Pancreas (tissue), 10 donors: ENCODE measurements around the gene TGM3. TPM values are rescaled to one million over a fixed set of nuclear protein-coding genes. Genes with fewer than 3 reads are reported as not detected.

Source experiments
- ATAC-seq, 4 donors: fragments of 200-7000 bp; cut with Tn5 transposase; one replicate each; pipeline versions ENCODE4 v1.8.0 to v1.9.1; 2020; ENCODE audit warnings: mild to moderate bottlenecking in 4 of 4, moderate library complexity in 4 of 4
- DNase-seq, 6 donors: peaks; one replicate each; pipeline ENCODE4 v3.0.0-alpha.2; 2020
- FAIRE-seq: peaks from 2 replicates; lab custom pipeline; 2012; peaks lifted over from hg19 to GRCh38; lab: Jason Lieb, UNC
- H3K27ac ChIP-seq, 4 donors: fragments of 200-600 bp; sonication (generic); 1 replicate in 3 of 4; 2 replicates in 1 of 4; pipeline versions ENCODE4 v1.5.0 to v1.8.0; 2020
- H3K27me3 ChIP-seq, 4 donors: fragments of 200-600 bp; one replicate each; pipeline ENCODE4 v1.8.0; 2021
- H3K36me3 ChIP-seq, 3 donors: fragments of 200-600 bp; sonication (generic) in 1 of 3; one replicate each; pipeline versions ENCODE4 v1.5.0 to v1.8.0; 2020 to 2021
- H3K4me1 ChIP-seq, 3 donors: fragments of 200-600 bp; one replicate each; pipeline ENCODE4 v1.8.0; 2021
- H3K4me3 ChIP-seq, 4 donors: fragments of 200-600 bp; sonication (generic) in 2 of 4; one replicate each; pipeline versions ENCODE4 v1.5.0 to v1.8.0; 2020 to 2021
- H3K9me3 ChIP-seq, 4 donors: fragments of 200-600 bp; one replicate each; pipeline ENCODE4 v1.8.0; 2021
- WGBS, 2 donors: extraction: QIAGEN DNeasy Blood & Tissue Kit; methylation state at CpG; one replicate each; pipeline ENCODE4 v1.1.7; 2013; 5-methylcytosine and 5-hydroxymethylcytosine counted together
- intact Hi-C, 3 donors: fragments of 100-400 bp; cut with DNase I; formaldehyde crosslinking; loops; one replicate each; pipeline versions ENCODE4 v1.11.1 to v1.14.2; 2022
- polyA plus RNA-seq, 2 donors: library from polyadenylated mRNA; stranded (reverse); fragments of 200-250 nt; gene quantifications; one replicate each; pipeline ENCODE4 v1.2.3, GENCODE V29; 2013
- total RNA-seq, 6 donors: library from RNA; stranded (reverse); fragmentation: NEBNext Ultra II Directional in 4 of 6; extraction: Animal tissue kit (Norgen Biotek cat#: 25700) in 4 of 6; gene quantifications; one replicate each; pipeline versions ENCODE4 v1.2.1 to v1.2.4, GENCODE V29; 2021 to 2023
- TF ChIP-seq, protein P1 (sequence below), 4 donors: fragments of 200-600 bp; sonication (generic) in 3 of 4; IDR thresholded peaks; one replicate each; pipeline versions ENCODE4 v1.5.0 to v1.8.0; 2021; ENCODE audit warnings: antibody characterized with exemption in 4 of 4
- donor health status: healthy with polysubstance abuse.
- donor health status: DM: no; HTN: no; CAD: no; lungs with moderate emphysema.
- donor health status: DM: no; HTN: no; CAD: no.
- donor health status: control.
- donor health status: control.
- donor health status: Bipolar disorder and iron deficiency.
- donor health status: DM: yes; HTN: yes; CAD: no.
- donor health status: DM: no; HTN: no; CAD: no.
- donor health status: DM: no; HTN: no; CAD: no.
- donor health status: DM: yes; HTN: yes; CAD: no.

The TGM3 gene
- total and polyA plus RNA-seq, 8 donors, result 0.06 to 0.40 (median 0.31) TPM; not detected in 3

DNA sequence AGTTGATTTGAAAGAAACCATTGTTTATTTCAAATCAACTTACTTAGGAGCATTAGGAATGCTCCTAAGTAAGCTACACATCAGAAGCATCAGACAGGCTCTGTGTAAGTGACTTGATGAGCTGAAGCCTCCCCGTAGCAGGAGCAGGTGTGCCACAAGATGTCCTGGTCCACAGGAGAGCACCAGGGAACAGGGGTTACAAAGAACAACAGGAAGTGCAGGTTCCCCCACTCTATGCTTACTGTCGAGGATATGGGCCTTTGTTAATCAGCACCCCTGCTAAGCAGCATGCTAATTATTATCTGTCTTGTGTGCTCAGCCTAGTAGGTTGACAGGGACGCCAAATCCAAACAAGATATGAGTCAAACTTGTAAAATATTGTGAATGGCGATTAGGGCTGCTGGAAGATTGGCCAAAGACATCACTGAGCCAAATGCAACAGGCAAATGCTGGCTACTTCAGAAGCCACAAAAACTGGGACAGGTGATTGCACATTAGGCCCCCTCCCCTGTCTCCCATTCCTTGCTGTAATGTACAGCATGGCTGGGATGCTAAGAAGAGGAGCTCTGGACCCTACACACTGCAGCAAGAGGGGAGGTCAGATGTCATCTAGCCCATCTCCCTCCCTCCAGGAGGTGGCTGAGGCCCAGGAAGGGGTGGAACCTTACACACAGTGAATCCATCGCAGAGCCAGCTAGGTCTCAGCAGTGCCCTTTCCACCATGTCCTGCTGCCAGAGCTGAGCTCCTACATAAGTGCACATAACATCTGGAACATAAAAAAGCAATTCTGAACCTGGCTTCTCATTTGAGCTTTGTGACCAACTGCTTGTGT, 939 bp downstream of the TGM3 start:
- H3K27ac ChIP-seq, result peak overlapping the region; percentile 34 to 67 (median 55)
- intact Hi-C loops, result no loop called here
- FAIRE-seq (no peak), ATAC-seq (peak in 1 of 4 donors; percentile 37), DNase-seq (no peak)
- no peaks in the 10 kb centered on the region for H3K4me1 ChIP-seq
- H3K36me3 ChIP-seq, result no peaks in the 10 kb centered on the region
- TF ChIP-seq, protein P1, sequence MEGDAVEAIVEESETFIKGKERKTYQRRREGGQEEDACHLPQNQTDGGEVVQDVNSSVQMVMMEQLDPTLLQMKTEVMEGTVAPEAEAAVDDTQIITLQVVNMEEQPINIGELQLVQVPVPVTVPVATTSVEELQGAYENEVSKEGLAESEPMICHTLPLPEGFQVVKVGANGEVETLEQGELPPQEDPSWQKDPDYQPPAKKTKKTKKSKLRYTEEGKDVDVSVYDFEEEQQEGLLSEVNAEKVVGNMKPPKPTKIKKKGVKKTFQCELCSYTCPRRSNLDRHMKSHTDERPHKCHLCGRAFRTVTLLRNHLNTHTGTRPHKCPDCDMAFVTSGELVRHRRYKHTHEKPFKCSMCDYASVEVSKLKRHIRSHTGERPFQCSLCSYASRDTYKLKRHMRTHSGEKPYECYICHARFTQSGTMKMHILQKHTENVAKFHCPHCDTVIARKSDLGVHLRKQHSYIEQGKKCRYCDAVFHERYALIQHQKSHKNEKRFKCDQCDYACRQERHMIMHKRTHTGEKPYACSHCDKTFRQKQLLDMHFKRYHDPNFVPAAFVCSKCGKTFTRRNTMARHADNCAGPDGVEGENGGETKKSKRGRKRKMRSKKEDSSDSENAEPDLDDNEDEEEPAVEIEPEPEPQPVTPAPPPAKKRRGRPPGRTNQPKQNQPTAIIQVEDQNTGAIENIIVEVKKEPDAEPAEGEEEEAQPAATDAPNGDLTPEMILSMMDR (IDR thresholded peaks at IDR 0.05), result no peak
- no peaks in the 10 kb centered on the region for H3K9me3 ChIP-seq
- WGBS, 2 donors, result 34 to 49% methylated on average over 5 of the region's 5 CpGs
- no peaks in the 10 kb centered on the region for H3K27me3 ChIP-seq
- H3K4me3 ChIP-seq, result no peak overlapping the region

- peak in 3 of 6 donors; percentile 49 to 59 (median 52) for DNase-seq
- no peak for FAIRE-seq
- TF ChIP-seq, protein P1 (IDR thresholded peaks at IDR 0.05), result no peak
- no peaks in the 10 kb centered on the region for H3K4me1 ChIP-seq
- peak in 3 of 4 donors; percentile 29 to 84 (median 79) for ATAC-seq
- no peaks in the 10 kb centered on the region for H3K9me3 ChIP-seq
- no peaks in the 10 kb centered on the region for H3K27me3 ChIP-seq
- 33 to 36% methylated on average over 7 of the region's 7 CpGs for WGBS, 2 donors
- intact Hi-C loops, result no loop called here
- H3K4me3 ChIP-seq, result no peak overlapping the region
- H3K27ac ChIP-seq, result peak overlapping the region; percentile 34 to 67 (median 55)
- no peaks in the 10 kb centered on the region for H3K36me3 ChIP-seq
Measured at GRCh38 chr20:2297357-2297728, 1.5 kb downstream of the TGM3 start.

GRCh38 chr20:2298116-2298515, 2.3 kb downstream of the TGM3 start:
- no peaks in the 10 kb centered on the region for H3K27me3 ChIP-seq
- intact Hi-C loops, result no loop called here
- FAIRE-seq (no peak), DNase-seq (no peak), ATAC-seq (no peak)
- H3K36me3 ChIP-seq, result no peaks in the 10 kb centered on the region
- peak overlapping the region; percentile 34 to 67 (median 55) for H3K27ac ChIP-seq
- TF ChIP-seq, protein P1 (IDR thresholded peaks at IDR 0.05), result no peak
- WGBS, 2 donors, result 71 to 97% methylated on average over 2 of the region's 2 CpGs
- no peaks in the 10 kb centered on the region for H3K4me1 ChIP-seq
- no peak overlapping the region for H3K4me3 ChIP-seq
- H3K9me3 ChIP-seq, result no peaks in the 10 kb centered on the region

GRCh38 chr20:2298701-2299100, 2.9 kb downstream of the TGM3 start:
- TF ChIP-seq, protein P1 (IDR thresholded peaks at IDR 0.05), result no peak
- Histone ChIP-seq H3K27ac (peak overlapping the region; percentile 24 to 58 (median 43)), H3K36me3 (no peaks in the 10 kb centered on the region), H3K4me1 (no peaks in the 10 kb centered on the region), H3K9me3 (no peaks in the 10 kb centered on the region), H3K27me3 (no peaks in the 10 kb centered on the region), H3K4me3 (no peak overlapping the region)
- ATAC-seq (no peak), DNase-seq (no peak), FAIRE-seq (no peak)
- intact Hi-C loops, result no loop called here
- 87 to 94% methylated on average over 5 of the region's 5 CpGs for WGBS, 2 donors

DNA sequence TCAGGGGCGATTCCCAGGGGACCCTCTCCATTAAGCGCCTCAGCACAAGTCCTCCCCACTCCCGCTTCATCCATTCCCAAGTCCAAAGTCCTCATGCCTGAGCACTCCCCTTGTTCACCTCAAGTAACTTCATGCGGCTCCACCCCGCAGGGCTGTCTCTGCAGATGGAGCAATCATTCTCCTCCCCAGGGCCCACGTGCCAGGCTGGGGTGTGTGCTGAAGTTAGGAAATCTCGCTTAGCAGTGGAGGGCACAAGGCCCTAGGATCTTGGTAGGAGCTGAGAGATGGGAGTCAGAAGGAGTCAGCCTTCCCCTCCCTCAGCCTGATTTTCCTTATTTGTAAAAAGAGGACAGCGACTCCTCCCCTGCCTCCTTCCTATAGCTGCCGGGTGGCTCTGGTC, 3.5 kb downstream of the TGM3 start:
- no peak overlapping the region for H3K4me3 ChIP-seq
- DNase-seq, result peak in 3 of 6 donors; percentile 29 to 49 (median 41)
- 34 to 48% methylated on average over 9 of the region's 9 CpGs for WGBS, 2 donors
- TF ChIP-seq, protein P1 (IDR thresholded peaks at IDR 0.05), result no peak
- FAIRE-seq, result no peak
- no peaks in the 10 kb centered on the region for H3K36me3 ChIP-seq
- H3K27me3 ChIP-seq, result no peaks in the 10 kb centered on the region
- ATAC-seq, result peak; percentile 57 to 62 (median 60)
- no peaks in the 10 kb centered on the region for H3K4me1 ChIP-seq
- intact Hi-C loops, result no loop called here
- no peaks in the 10 kb centered on the region for H3K9me3 ChIP-seq
- H3K27ac ChIP-seq, result peak overlapping the region in 1 of 4 donors; percentile 34
